ENCODE data around the gene EFCAB11.
A peak's percentile ranks its signal among the peaks of the same experiment; 100 is the strongest.

The EFCAB11 gene

DNA sequence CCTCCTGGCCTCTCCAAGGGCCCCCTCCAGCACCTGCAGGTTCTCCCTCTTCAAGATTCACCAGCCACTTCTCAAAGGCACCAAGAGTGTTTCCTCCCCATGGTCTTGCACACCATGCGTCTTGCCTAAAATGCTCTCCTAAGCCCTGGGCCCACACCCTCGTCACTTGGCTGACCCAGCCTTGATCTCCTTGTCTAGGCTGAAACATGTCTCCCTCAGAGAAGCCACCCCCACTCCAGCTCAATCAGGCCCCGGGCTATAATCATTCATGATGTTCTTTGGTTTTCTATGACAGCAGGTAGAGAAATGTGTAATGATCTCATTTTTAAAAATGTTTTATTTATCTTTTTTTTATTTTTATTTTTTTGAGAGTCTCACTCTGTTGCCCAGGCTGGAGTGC is 88.1 kb downstream of the EFCAB11 start:
- no peak for DNase-seq (ENCODE audit: low read depth in 2 of 2)

DNA sequence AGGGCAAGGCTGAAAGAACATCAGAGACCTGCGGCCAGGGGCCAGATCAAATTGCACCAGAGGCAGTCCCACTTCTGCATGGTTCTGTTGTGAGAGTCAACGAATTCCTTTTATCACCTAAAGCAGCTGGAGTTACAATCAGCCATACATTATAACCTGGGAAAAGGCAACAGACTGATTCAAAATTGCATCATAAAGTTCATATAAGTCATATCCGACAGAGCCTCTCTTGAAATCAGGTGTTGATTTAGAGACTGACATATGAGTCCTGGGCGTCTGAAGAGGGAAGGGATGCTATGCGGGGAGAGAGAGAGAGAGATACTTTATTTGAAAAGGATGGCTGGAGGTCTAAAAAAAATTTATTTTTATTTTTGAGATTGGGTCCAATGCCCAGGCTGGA is 89.4 kb downstream of the EFCAB11 start:
- DNase-seq (ENCODE audit: low read depth in 2 of 2) = no peak

DNA sequence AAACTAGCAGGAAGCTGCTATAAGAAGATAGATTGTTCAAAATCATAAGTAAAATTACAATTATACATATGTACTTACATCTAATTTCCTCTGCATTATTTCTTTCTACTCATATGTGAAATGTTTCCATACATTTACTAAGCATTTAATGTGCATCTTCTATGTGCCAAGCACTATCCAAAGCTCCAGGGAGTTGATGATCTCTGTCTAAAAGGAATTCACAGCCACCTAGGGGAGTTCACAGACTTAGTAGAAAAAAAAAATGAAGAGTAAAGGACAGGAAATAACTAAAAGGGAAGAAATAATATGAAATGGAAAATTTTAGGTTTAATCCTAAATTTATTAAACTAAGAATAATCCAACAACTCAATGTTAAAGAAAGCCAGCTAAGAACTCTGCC is 91.7 kb downstream of the EFCAB11 start:
- DNase-seq (ENCODE audit: low read depth in 2 of 2) = no peak

DNA sequence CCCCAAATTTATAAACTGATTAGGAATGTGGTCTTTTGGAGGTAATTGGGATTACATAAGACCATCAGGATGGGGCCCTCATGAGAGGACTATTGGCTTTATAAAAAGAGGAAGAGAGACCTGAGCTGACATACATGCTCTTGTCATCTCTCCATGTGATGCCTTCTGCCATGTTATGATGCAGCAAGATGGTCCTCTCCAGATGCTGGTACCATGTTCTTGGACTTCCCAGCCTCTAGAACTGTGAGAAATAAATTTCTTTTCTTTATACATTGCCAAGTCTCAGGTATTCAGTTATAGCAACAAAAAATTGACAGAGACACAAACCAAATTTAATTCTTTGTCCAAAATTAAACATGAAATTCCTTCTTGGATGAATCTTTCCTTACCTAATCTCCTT is 92.9 kb downstream of the EFCAB11 start:
- DNase-seq (ENCODE audit: low read depth in 2 of 2) = no peak

DNA sequence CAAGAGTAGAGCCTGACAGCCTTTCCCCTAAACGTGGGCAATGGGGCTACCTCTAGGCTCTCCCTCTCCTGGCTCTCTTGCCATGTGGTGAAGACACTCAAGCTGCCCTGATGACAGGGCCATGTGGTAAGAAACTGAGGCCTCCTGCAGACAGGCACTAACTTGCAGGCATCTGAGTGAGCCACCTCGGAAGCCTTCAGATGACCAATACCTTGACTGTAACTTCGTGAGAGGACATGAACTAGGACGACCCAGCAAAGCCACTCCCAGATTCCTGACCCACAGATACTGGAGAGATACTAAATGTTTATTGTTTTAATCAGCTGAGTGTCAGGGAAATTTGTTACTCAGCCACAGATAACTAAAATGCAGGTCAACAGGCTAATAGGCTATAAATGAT is 96.4 kb downstream of the EFCAB11 start:
- DNase-seq (ENCODE audit: low read depth in 2 of 2) = no peak

DNA sequence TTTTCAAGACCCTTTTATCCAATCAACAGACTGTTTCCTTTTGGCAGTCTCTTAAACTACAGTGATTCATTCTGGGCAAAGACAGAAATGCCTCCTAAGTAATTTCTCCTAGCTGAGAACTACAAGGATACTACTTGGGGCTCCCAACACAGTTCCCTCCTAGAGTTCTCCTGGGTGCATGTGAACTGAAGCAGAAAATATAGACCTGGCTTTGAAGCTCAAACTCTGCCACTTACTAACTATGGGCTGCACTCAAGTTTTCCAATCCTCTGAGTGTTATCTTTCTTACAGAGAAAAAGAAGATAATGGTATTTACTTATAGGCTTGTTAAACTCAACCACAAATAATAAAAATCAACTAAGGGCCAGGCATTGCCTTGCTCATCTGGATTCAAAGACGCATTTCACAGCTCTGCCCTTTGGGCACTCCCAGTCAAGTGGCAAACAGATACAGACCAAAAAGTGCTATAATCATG is 97.6 kb downstream of the EFCAB11 start:
- DNase-seq (ENCODE audit: low read depth in 2 of 2) = no peak

DNA sequence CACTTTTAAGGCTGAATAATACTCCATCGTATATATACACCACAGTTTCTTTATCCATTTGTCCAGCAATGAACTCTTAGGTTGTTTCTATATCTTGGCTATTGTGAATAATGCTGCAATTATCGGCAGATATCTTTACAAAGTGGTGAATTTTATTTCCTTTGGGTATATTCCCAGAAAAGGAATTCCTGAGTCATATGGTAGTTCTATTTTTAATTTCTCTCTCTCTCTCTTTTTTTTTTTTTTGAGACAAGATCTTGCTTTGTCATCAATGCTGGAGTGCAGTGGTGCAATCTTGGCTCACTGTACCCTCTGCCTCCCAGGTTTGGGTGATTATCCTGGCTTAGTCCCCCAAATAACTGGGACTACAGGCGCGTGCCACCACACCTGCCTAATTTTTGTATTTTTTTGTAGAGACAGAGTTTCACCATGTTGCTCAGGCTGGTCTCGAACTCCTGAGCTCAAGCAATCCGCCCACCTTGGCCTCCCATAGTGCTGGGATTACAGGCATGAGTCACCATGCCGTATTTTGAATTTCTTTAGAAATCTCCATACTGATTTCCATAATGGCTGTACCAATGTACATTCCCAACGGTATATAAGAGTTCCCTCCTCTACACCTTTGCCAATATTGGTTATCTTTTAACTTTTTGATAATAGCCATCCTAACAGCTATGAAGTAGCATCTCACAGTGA is 98.4 kb downstream of the EFCAB11 start:
- peak; percentile 77 to 78 for DNase-seq (ENCODE audit: low read depth in 2 of 2)

DNA sequence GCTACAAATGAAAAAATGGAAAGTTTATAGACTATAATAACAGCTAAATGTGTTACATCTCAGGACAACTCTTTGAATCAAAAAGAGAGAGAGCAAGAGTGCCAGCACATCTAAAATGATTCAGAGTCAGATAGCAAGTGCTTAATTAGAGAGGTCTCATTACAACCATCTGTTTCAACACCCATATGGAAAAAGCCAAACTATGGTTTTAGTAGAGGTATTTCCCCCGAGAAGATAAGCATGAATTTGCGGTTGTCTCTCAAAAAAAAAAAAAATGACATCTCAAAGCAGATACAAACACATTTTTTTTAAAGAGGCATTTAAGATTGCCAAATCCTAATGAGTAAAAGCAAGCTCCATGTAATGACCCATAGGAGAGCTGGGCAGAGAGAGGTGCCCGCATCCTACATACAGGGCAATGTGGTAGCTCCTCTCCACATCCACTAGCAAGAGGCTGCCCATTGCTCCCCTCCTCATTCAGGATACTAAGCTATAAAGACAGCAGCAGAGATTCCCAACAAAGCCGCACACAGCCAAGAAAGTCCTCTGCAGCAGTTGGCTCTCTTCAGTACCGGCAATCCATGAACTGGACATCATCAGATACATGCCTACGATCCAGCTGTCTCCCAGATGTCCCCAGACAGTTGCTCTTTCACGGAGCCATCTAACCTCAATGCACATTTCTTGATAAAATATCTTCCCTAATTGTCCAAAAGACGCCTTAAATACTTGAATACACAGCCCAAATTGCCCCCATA is 100.4 kb downstream of the EFCAB11 start:
- peak; percentile 65 to 79 for DNase-seq (ENCODE audit: low read depth in 2 of 2)

DNA sequence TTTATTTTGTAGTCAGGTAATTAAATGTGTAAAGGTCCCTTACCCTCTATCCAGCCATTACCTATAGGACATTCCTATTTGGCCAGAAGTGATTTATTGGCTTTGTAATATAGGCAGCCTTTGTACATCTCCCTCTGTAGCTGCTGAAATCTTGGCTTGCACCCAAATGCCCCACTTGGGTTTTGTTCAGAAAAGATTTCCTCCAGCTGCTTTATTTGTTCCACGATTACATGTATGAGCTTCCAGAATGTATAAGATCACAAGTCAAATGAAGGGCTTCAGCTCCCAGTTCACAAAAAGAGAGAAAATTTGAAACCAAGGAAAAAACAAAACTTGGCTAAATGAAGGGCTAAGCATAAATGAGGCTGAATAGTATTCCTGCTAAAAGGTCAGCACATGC is 103.4 kb downstream of the EFCAB11 start:
- DNase-seq (ENCODE audit: low read depth in 2 of 2) = no peak

DNA sequence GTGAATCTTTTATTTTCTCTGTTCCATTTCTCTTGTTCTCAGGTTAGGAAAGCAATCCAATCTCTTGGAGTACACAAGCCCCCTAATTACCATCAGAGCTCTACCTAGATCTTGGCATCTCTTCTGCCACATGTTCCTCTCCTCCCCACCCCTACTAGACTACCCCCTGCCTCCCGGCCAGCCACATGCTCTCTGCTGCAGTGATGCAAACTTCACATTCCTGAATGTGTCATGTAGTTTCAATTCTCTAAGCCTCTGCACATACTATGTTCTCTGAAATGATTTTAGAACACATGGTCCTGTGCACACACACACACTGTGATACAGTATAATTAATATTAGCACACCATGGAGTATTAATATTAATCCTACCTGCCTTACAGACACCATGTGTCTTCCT is 104.6 kb downstream of the EFCAB11 start:
- no peak for DNase-seq (ENCODE audit: low read depth in 2 of 2)

DNA sequence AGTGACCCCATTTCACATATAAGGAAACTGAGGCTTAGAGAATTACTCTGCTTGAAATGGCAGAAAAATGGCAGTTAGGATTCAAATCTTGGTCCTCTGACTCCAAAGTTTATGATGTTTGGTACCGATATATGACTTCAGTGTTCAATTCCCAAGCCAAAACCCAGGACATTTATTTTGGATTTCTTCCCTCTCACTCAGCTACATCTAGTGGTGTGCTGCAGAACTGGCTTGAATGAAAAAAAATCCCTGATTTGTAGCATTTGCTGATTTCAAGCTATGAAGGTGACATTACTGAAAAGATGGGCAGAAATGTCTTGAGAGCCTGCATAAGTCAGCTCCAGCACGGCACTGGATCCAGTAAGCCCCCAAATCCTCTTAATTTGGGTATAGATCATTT is 106.4 kb downstream of the EFCAB11 start:
- no peak for DNase-seq (ENCODE audit: low read depth in 2 of 2)

DNA sequence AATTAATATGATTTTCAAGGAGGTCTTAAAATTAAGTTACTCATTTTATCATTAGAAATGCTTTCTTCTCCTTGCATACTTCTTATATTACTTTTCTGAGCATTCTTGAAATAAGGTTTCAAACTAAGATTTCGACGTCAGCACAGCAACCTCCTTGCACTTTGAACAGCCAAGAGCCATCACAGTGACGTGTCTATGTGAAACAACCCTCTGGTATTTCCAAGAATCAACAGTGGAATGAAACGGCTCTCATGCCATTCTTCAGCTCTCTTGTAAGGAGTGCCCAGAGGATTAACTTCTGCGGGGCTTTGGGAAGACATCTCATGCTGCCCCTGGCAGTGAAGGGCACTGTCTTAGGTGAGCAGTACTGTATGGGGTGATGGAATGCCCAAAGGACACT is 109.2 kb downstream of the EFCAB11 start:
- no peak for DNase-seq (ENCODE audit: low read depth in 2 of 2)

DNA sequence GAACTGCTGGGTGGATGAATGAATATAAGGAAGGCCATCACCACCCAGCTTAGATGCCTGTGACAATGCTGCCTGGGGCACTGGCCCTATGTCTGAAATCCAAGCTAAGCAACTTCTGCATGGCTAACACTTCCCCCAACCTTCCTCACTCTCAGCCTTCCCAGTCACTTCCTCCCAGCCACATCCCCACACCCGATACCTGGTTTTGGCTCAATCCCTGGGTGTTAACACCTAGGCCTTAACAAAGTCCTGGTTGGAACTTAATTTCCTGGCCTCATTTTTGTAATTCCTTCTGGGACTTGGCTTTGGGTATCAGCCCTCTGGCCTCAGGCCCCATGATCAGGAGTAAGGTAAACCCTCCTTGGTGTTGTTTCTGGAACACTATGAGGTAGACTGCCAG is 110.0 kb downstream of the EFCAB11 start:
- DNase-seq (ENCODE audit: low read depth in 2 of 2) = no peak

DNA sequence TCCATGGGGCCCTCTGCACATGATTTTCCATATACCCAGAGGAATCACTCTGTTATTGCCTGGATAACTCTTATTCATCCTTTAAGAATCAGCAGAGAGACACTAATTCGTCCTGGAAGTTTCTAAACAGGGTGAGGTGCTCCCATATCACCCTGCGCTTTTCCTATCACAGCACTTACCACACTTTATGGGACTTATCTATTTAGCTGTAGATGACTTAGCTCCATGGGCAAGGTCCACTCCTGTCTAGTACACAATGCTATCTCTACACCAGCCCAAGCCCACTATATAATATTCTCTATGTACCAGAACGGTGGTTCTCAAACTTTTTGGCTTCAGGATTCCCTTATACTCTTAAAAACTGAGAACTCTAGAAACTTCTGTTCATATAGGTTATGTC is 111.7 kb downstream of the EFCAB11 start:
- DNase-seq (ENCODE audit: low read depth in 2 of 2) = no peak

DNA sequence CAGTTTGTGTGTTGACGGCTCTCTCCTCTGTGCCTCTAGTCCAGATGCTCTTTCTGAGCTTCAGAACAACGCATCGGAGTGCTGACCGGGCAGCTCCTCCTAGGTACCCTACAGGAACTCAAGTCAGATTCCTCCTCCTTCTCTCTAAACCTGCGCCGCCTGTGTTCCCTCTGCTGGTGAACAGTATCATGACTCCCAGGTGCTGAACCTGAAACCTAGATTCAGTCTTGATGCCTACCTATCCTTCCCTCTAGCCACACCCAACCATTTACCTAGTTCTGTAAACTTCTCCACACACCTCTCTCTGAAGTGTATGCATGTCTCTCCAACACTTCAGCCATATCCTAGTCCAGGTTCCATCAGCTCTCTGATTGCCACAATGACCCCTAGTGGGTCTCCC is 112.7 kb downstream of the EFCAB11 start:
- no peak for DNase-seq (ENCODE audit: low read depth in 2 of 2)

DNA sequence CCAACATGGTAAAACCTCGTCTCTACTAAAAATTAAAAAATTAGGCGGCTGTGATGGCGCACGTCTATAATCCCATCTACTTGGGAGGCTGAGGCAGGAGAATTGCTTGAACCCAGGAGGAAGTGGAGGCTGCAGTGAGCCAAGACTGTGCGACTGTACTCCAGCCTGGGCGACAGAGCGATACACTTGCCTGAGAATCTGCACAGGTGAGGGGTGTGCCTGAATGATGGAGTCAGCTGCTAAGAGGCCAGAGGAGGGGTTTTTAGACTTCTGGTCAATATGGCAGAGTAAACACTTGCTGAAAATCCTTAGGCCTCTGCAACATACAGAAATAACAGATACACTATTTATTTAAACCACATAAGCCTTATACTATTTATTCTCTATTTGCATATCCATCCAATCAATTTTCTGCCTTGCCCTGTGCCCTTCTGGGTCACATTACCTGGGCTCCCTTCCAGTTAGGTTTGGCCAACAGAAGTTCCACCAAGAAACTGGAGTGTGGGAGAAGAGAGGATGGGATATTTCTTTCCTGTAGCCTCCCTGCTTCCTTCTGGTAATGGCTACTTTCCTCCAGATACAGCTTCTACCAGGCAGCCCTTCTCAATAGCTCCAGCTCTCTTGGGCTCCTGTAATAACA is 117.6 kb downstream of the EFCAB11 start:
- no peak for DNase-seq (ENCODE audit: low read depth in 2 of 2)

DNA sequence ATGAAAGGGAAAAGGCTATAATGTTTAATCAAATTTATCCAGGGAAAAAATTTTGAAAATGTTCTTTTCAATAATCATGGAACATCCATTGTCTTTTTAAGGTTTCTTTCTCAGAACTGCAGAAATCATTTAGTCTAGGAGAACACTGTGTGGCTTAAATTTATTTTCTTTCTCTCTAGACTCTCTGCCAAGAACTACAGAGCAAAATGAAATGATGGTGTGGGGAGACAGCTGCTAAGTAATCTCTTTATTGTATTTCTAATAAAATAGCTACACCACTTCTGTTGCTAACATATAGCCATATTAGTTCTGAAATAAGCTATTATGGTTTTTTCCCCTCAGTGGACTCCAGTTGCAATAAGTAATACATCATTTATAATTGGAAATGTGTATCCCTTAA is 120.9 kb downstream of the EFCAB11 start:
- DNase-seq (ENCODE audit: low read depth in 2 of 2) = no peak

DNA sequence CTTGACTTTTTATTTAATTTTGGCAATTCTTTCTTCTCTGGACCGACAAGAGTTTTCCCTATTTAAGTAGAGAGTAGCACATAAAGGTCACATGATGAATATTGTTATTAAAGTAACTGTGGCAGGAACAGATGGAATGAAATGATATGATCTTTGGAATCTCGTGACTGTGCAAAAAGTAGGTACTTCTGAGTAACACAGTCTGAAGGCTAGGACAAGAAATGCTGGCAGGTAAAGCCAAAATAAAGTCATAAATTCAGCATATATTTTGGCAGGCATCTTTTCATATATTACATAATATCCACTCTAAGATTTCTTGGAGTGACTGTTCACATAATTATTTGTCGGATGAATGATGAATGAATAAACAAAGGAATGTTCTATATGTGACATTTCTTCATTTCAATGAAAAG is 121.4 kb downstream of the EFCAB11 start:
- peak; percentile 40 to 53 for DNase-seq (ENCODE audit: low read depth in 2 of 2)

DNA sequence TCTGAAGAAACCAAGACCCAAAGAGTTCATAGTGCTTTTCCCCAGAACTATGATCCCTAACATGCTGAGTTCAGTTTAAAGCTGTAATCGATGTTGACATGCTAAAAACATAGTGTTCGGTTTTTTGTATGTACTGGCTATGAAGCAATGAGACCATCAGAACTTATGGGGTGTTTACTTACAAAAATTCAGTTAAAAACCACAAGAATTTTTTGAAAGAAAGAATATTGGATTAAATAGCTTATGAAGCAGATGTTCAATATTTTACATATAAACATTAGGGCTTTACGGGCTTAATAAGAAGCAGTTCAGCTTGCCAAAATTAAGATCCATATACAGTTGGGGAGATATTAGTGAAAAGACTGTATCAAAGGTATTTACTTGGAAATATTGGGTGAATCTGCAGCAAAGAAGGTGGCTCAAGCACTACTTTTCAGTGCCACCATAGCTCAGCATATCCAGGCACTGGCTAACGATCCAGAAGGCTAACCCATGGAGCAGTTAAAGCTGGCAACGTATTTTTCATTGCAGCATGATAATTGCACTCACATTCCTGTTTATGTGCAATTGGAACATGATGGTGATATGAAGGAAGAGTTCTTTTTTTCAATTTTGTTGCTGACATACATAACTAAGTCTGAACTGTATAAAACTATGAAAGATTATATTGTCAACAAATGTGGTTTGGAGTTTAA is 125.9 kb downstream of the EFCAB11 start:
- peak; percentile 43 to 50 for DNase-seq (ENCODE audit: low read depth in 2 of 2)

DNA sequence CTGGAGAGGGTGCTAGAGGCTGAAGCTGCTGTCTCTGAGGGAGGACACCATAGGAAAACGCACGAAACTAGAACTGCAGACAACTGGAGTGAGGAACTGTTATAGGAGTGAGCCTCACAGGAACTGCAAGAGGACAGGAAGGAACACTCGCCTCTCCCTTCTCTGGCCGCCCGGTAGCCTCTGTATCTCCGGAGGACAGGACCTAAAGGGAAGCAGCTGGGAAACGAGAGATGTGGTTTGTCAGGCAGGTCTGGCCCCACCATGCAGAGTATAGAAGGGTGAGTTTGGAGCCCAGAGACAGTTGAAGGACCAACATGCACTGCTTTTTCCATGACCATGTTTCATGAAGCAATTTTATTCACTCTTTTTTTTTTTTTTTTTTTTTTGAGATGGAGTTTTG is 127.3 kb downstream of the EFCAB11 start:
- no peak for DNase-seq (ENCODE audit: low read depth in 2 of 2)

DNA sequence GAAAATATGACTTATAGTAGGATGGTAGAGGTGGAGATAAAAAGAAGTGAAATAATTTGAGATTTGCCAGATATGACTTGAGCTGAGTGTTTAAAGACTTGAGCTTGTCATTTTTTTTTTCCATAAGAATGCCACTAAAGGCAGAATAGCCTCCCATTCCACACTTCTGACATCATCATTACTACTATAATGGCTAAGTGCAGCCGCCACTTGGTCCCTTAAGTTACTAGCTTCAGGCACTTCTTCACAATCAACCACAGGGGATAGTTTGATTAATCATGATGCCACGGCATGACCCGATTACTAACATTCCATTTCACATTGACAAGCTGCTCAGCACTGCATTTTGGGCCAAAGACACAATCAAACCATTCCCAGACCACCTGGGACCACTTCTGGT is 127.9 kb downstream of the EFCAB11 start:
- no peak for DNase-seq (ENCODE audit: low read depth in 2 of 2)

DNA sequence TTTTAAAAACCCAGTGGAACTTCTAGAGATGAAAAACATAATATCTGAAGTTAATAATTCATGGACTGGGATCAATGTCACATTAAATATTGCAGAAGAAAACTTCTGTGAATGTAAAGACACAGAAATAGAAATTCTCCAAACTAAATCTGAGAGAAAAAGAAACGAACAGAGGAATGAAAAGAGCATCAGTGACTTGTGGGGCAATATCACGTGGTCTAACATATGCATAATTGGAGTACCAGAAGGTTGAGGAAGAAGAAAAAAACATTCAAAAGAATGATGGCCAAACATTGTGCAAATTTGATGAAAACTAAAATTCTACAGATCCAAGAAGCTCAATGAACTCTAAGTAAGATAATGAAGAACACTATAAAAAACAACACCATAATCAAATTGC is 130.8 kb downstream of the EFCAB11 start:
- no peak for DNase-seq (ENCODE audit: low read depth in 2 of 2)
